ENCODE measurements around the gene BCL2.

GRCh38 chr18:63311118-63312018 is 8.2 kb downstream of the BCL2 start:
- TF ChIP-seq CTCF (IDR thresholded peaks at IDR 0.05; ENCODE audit: borderline replicate concordance, extremely low read depth, low read length, poor library complexity, severe bottlenecking) (no peak), EZH2 (IDR thresholded peaks at IDR 0.05; ENCODE audit: borderline replicate concordance, low read depth, low read length, severe bottlenecking) (no peak)
